ENCODE measurements around the gene SPI1. TPM values are rescaled to one million over a fixed set of nuclear protein-coding genes. Genes with fewer than 3 reads are reported as not detected.

The SPI1 gene
- total RNA-seq, 1 experiment from 2014 or later: 0.31 TPM

DNA sequence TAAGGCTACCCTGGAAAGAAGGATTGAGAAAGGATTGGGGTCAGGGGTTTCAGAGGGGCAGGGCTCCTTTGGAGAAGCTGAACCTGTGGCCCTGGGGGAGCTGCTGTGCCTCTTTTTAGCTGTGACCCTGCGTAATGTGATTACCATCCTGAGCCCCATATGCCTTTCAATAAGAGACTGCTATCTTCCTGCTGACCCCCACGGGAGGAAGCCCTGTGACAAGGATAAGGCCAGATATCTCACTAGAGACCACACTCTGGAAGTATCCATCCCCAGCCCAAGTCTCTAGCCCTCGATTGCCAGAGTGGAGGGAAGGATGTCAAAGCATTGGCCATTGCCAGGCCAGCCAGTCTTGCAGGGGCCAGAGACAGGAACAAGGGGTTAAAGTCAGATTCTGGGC, 25.2 kb upstream of the SPI1 start:
- CTCF ChIA-PET: no interaction called here
- Histone ChIP-seq H3K27me3 (ENCODE audit: control insufficient read depth, insufficient read depth, low read length) (no peaks in the 10 kb centered on the region), H3K4me1 (ENCODE audit: control insufficient read depth, insufficient read depth, low read length) (peaks cover 12% of the 10 kb centered on the region), H3K36me3 (ENCODE audit: control insufficient read depth, insufficient read depth, low read length) (no peaks in the 10 kb centered on the region; the same call in 1 of the 2 replicates), H3K27ac (ENCODE audit: low read length) (no peak overlapping the region), H3K4me3 (ENCODE audit: low read depth in 2 of 2, low read length in 2 of 2) (no peak overlapping the region), H3K9me3 (ENCODE audit: control insufficient read depth, insufficient read depth, low read depth, low read length) (no peaks in the 10 kb centered on the region)
- in situ Hi-C loops (cut with HindIII; ENCODE audit: low pct_unique_long_range_greater_than_20kb, low sequenced_read_pairs): no loop called here
- TF ChIP-seq POLR2AphosphoS5 (IDR thresholded peaks at IDR 0.05; ENCODE audit: low read depth, low read length) (no peak), SIN3A (IDR thresholded peaks at IDR 0.05; ENCODE audit: borderline replicate concordance, insufficient read depth, low read depth, low read length) (no peak), TCF7L2 (IDR thresholded peaks at IDR 0.05; ENCODE audit: low read depth, low read length) (no peak)
- TF ChIP-seq, protein P1, sequence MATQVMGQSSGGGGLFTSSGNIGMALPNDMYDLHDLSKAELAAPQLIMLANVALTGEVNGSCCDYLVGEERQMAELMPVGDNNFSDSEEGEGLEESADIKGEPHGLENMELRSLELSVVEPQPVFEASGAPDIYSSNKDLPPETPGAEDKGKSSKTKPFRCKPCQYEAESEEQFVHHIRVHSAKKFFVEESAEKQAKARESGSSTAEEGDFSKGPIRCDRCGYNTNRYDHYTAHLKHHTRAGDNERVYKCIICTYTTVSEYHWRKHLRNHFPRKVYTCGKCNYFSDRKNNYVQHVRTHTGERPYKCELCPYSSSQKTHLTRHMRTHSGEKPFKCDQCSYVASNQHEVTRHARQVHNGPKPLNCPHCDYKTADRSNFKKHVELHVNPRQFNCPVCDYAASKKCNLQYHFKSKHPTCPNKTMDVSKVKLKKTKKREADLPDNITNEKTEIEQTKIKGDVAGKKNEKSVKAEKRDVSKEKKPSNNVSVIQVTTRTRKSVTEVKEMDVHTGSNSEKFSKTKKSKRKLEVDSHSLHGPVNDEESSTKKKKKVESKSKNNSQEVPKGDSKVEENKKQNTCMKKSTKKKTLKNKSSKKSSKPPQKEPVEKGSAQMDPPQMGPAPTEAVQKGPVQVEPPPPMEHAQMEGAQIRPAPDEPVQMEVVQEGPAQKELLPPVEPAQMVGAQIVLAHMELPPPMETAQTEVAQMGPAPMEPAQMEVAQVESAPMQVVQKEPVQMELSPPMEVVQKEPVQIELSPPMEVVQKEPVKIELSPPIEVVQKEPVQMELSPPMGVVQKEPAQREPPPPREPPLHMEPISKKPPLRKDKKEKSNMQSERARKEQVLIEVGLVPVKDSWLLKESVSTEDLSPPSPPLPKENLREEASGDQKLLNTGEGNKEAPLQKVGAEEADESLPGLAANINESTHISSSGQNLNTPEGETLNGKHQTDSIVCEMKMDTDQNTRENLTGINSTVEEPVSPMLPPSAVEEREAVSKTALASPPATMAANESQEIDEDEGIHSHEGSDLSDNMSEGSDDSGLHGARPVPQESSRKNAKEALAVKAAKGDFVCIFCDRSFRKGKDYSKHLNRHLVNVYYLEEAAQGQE (IDR thresholded peaks at IDR 0.05; ENCODE audit: insufficient read depth in 1 of 2, low read depth in 2 of 2, low read length in 1 of 2): no peak
- TF ChIP-seq, protein P2, sequence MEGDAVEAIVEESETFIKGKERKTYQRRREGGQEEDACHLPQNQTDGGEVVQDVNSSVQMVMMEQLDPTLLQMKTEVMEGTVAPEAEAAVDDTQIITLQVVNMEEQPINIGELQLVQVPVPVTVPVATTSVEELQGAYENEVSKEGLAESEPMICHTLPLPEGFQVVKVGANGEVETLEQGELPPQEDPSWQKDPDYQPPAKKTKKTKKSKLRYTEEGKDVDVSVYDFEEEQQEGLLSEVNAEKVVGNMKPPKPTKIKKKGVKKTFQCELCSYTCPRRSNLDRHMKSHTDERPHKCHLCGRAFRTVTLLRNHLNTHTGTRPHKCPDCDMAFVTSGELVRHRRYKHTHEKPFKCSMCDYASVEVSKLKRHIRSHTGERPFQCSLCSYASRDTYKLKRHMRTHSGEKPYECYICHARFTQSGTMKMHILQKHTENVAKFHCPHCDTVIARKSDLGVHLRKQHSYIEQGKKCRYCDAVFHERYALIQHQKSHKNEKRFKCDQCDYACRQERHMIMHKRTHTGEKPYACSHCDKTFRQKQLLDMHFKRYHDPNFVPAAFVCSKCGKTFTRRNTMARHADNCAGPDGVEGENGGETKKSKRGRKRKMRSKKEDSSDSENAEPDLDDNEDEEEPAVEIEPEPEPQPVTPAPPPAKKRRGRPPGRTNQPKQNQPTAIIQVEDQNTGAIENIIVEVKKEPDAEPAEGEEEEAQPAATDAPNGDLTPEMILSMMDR (IDR thresholded peaks at IDR 0.05): no peak
- no peak for ATAC-seq
- DNase-seq (ENCODE audit: low read depth, low spot score): no peak
- POLR2A ChIA-PET: no interaction called here
- no TSS peak for BruUV-seq (replicated peaks)
- intact Hi-C loops (cut with micrococcal nuclease; ENCODE audit: unreplicated experiment): no loop called here

DNA sequence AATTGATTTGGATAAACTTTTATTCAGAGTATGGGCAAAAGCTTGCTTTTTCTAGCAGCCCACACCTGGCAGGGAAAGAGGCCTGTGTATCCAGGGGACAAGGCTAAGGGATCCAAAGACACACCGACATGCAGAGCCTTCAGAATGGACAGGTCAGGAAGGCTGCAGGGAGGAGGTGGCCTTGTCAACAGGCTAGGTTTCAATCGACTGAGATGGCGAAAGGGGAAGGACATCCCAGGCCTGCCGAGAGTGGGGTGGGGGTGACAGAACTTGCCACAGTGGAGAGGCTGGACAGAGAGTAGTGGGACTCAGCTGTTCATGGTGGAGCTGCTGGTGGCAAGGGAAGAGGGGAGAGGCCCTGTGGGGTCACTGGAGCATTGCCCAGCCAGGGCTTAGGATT, 24.8 kb upstream of the SPI1 start:
- in situ Hi-C loops (cut with HindIII; ENCODE audit: low pct_unique_long_range_greater_than_20kb, low sequenced_read_pairs): no loop called here

More for the DNA sequence above, 24.8 kb upstream of the SPI1 start:
- Histone ChIP-seq H3K9me3 (ENCODE audit: control insufficient read depth, insufficient read depth, low read depth, low read length) (no peaks in the 10 kb centered on the region), H3K4me3 (ENCODE audit: low read depth in 2 of 2, low read length in 2 of 2) (no peak overlapping the region), H3K4me1 (ENCODE audit: control insufficient read depth, insufficient read depth, low read length) (peaks cover 12% of the 10 kb centered on the region), H3K36me3 (ENCODE audit: control insufficient read depth, insufficient read depth, low read length) (no peaks in the 10 kb centered on the region; the same call in 1 of the 2 replicates), H3K27ac (ENCODE audit: low read length) (no peak overlapping the region), H3K27me3 (ENCODE audit: control insufficient read depth, insufficient read depth, low read length) (no peaks in the 10 kb centered on the region)
- DNase-seq (ENCODE audit: low read depth, low spot score): no peak
- CTCF ChIA-PET: no interaction called here
- intact Hi-C loops (cut with micrococcal nuclease; ENCODE audit: unreplicated experiment): no loop called here
- POLR2A ChIA-PET: no interaction called here
- no peak for ATAC-seq
- BruUV-seq (replicated peaks): no TSS peak
- TF ChIP-seq, protein P1 (IDR thresholded peaks at IDR 0.05; ENCODE audit: insufficient read depth in 1 of 2, low read depth in 2 of 2, low read length in 1 of 2): no peak
- TF ChIP-seq POLR2AphosphoS5 (IDR thresholded peaks at IDR 0.05; ENCODE audit: low read depth, low read length): no peak
- no peak for TF ChIP-seq TCF7L2 (IDR thresholded peaks at IDR 0.05; ENCODE audit: low read depth, low read length)
- TF ChIP-seq, protein P2 (IDR thresholded peaks at IDR 0.05): no peak
- no peak for TF ChIP-seq SIN3A (IDR thresholded peaks at IDR 0.05; ENCODE audit: borderline replicate concordance, insufficient read depth, low read depth, low read length)
